GM19239 (cell line): Measurements from ENCODE around the gene CCDC194.

Source experiments
- DNase-seq: peaks from one replicate; pipeline ENCODE4 v3.0.0; 2011; ENCODE audit warnings: low spot score; ENCODE audit not compliant: insufficient read length
- FAIRE-seq: peaks from 2 replicates; lab custom pipeline; 2011; peaks lifted over from hg19 to GRCh38; lab: Jason Lieb, UNC

Gene CCDC194

DNA sequence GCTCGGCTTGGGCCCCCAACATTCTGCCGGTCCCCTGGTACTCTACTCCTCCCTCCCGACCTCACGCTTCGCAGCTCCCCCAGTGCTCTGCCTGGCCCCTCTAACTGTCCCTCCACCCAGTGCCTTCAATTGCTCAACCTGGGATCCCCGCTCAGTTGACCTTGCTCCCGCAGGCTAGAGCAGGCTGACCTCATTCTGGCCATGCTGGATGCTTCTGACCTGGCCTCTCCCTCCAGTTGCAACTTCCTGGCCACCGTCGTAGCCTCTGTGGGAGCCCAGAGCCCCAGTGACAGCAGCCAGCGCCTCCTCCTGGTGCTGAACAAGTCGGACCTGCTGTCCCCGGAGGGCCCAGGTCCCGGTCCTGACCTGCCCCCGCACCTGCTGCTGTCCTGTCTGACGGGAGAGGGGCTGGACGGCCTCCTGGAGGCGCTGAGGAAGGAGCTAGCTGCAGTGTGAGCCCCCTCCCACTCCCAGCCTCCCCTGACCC, 53.1 kb downstream of the CCDC194 start:
- FAIRE-seq, result no peak

More for the DNA sequence above, 53.1 kb downstream of the CCDC194 start:
- DNase-seq, result no peak
